Ecto neural progenitor cell (in vitro differentiated cells): Measurements from ENCODE around the gene ZBED3.

ENCODE experiments used
- DNase-seq: peaks from one replicate; pipeline ENCODE4 v3.0.0-alpha.2; 2018; ENCODE audit warnings: low spot score

Gene ZBED3

DNA sequence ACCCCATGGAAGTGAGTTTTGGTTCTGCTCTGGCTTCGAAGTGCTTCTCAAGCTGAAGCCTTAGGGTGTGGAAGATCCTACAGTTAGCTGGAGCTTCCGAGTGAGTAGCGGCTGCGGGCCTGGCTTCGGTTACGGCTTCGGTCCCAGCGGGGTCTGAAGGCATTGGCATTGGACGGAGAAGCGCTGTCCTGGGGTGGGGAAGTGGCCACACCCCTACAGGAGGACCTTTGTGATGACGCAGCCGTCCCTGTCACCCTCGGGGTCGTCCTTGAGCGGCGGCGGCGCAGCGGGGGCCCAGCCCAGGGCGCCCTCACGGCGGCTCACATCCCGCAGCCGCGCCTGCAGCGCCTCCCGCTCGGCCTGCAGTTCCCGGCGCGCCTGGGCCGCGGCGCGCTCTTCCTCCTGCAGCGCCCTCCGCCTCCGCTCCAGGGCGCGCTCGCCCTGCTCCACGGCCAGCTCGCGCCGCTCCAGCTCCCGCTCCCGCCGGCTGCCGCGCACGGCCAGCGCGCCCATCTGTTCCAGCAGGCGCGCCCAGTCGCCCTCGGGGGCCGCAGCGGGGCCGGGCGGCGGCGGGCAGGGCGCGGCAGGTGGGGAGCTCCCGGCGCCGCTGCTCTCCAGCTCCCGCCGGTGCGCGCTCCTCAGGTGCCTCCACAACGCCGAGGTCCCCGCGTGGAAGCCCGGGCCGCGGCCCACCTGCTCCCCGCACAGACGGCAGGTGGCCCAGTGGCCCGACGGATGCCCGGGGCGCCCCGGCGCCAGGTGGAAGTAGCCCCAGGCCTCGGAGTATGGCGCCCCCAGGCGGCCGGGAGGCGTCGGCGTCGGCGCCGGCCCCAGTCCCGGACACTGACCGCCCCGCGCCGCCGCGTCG, 9.9 kb downstream of the ZBED3 start:
- DNase-seq, result peak; percentile 89

DNA sequence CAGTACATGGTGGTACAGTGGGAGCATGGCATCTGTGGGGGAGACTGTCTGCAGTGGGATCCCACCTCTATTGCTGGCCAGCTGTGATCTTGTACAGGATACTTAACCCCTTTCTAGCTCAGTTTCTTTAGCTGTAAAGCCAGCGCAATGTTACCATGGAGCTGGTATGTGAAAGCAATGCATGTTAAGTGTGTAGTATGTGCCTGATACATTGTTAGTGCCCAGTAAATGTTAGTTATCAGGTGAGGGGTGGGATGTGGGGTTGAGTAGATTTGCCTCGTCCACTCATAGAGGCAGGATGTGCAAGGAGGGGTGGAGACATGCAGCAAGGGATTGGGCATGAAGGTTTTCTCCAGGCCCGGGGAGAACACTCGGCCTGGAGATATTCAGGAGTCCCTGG, 12.3 kb downstream of the ZBED3 start:
- no peak for DNase-seq

DNA sequence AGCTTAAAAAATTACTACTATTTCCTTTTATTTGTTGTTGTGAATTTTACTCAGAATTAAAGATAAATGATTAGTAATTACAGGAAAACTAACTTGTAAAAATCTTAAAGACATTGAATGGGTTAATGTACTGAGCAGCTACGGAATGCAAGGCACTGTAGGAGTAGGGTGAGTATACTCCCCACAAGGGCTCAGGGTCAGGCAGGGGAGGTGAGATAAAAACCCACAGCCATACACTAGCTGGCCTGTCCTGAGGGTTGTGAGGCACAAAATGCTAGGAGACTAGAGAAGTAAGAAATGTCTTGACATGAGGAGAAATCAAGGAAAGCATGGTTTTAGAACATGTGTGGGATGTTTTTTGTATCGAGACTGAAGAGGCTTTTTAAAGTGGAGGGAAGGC, 13.4 kb downstream of the ZBED3 start:
- no peak for DNase-seq

DNA sequence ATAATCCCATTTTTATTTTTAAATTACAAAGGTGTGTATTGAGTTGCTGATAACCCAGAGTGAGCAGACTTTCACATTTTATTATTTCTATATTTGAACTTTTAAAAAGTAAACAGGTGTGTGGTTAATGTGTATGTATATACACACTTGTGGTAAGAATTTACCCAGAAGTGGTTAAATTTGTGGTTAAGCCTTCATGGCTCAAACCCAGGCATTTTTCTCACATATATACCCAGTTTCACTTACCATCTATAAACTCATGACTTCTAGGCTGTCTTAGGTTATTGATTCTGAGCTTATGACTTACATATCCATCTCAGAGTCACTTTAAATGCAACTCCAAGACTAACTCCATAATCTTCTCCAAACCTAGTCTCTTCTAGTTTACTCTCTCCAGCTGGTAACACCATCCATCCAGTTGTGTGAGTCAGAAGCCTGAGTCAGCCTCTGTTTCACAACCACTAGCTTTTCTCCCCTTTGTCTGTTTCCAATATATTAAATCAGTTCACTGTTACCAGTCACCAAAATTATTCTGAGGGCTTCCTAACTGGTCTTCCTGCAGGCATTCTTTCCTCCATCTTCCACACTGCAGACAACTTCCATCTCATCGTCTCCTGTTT, 20.2 kb downstream of the ZBED3 start:
- DNase-seq, result no peak

GRCh38 chr5:77066184-77066583, 20.9 kb downstream of the ZBED3 start:
- no peak for DNase-seq

- DNase-seq, result no peak
Observed at GRCh38 chr5:77065256-77065655, 21.8 kb downstream of the ZBED3 start.

DNA sequence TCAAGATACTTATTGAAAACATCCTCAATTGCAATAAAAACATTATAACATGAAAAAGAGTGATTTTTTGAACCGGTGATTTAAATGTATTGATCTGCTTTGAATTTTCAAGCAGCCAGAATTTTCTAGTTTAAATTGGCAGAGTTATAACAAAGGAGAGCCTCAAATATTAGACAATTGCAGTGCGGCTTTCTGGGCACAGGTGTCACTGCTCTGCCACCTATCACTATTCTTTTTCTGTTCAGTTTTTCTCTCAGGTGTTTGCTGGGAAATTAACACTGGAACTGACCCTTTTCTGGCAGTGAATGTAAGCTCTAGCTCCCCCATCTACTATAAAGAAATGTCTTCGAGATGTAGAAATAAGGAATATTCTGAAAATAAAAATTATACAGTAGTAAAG, 23.0 kb downstream of the ZBED3 start:
- no peak for DNase-seq

- no peak for DNase-seq
Observed at GRCh38 chr5:77046416-77047073, 40.5 kb downstream of the ZBED3 start.

- DNase-seq, result no peak
Observed at GRCh38 chr5:77035950-77036349, 51.1 kb downstream of the ZBED3 start.

DNA sequence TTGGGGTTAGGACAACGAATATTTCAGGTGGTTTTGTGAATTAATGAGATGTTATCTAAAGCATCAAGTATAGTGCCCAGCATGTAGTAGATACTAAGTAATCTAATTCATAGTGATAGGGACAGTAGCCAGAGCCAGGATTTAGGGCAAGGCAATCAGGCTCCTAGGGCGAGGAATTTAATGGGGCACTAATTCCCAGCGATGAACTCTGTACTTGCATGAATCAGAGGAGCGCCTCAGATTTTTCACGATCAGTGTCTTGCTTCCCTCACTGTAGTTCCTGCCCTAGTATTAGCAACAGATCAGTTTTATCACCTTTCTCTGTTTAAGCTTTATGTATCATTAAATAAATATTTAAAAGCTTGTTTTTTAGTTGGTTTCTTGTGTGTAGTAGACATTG, 53.7 kb downstream of the ZBED3 start:
- DNase-seq, result no peak

DNA sequence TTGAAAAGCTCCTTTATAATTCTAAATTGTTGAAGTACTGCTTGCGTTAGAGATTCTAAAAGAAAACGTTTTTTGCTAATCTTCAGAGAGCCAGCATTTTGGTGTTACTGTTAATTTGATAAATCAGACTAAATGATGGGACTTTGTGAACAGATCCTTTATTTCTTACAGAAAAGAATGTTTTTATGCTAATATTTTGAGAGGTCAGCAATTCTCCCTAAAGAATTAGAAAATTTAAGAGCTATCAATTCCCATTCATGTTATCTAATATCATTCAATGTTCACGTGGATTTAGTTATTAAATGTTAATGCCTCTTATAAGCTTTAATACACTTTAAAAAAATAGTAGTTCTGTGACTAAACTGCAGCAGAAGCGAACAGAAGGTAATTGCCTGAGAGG, 54.5 kb downstream of the ZBED3 start:
- no peak for DNase-seq

GRCh38 chr5:77031891-77032290, 55.2 kb downstream of the ZBED3 start:
- no peak for DNase-seq

DNA sequence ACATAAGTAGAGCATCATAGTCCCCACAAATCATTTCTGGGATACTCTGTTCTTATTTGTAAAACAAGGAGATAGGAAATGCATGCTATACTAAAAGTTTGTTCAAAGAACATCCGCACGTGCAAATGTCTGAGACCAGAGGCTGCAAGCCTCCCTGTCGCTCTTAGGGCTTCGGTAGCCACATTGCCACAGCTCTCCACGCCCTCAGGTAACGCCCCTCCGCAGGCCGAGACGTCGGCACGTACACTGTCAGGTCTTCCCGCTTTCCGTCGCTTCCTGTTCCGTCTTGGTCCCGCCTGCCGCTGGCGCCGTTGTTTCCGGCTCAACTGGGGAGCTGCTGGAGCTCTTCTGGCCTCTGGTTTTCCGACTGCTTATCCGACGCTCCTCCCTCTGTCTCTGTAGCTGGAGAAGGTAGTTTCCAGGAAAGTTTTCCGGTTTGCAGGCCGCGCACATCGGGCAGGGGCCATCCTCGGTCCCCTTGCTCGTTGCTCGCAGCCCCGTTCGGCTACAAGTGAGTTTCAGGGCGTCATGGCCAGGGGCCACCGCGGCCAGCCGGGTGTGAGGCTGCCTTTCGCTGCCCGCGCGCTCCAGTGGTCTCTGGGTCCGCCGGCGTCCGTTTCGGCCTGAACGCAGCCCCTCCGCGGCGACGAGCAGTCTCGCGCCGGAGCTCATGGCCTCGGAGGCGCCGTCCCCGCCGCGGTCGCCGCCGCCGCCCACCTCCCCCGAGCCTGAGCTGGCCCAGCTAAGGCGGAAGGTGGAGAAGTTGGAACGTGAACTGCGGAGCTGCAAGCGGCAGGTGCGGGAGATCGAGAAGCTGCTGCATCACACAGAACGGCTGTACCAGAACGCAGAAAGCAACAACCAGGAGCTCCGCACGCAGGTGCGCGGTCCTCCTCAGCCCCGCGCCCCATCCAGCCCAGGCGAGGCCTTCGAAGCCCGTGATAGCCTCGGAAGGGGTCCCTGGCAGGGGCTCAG, 56.7 kb downstream of the ZBED3 start, which contains the start of gene AGGF1:
Gene AGGF1, plus strand, starts transcription at position 308 of the 975 bp plus-strand sequence. Its CDS starts 363 bp downstream, at position 671.
- DNase-seq, result peak; percentile 88

GRCh38 chr5:77029376-77029885, 57.7 kb downstream of the ZBED3 start:
- no peak for DNase-seq

GRCh38 chr5:77028631-77029375, 58.3 kb downstream of the ZBED3 start:
- DNase-seq, result no peak

- no peak for DNase-seq
Observed at GRCh38 chr5:77024490-77024889, 62.6 kb downstream of the ZBED3 start.

DNA sequence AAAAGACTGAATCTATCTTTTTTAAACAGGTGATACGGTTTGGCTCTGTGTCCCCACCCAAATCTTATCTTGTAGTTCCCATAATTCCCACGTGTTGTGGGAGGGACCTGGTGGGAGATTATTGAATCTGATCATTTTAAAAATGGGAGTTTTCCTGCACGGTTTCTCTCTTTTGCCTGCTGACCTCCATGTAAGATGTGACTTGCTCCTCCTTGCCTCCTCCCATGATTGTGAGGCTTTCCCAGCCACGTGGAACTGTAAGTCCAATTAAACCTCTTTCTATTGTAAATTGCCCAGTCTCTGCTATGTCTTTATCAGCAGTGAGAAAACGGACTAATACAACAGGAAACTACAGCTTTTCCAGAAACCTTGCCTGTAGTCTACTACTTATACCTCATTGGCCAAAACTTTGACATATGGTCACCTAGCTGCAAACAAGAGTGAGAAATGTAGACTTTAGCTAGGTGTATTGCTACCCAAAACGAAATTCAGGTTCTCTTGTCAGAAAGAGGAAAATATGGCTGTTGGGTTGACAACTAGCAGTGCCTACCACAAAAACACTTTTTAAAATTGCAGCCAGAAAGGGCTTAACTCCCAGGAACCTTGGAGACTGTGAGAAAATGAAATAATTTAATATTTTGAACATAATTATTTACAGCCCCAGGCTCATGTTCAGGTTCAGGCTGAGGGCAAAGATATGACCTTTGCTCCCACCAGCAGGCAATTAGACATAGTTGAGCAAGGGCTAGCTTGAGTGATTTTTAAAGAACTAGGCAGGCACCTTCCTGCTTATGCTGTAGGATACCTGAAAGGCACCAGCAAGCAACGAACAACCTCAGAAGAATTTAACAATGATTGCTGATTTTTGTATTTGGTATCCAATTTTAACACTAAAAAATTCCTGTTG, 64.3 kb downstream of the ZBED3 start:
- DNase-seq, result no peak
